SHP77 treated with DMSO at 0.1 percent for 48 hours (cell line): ENCODE data around the gene PRMT7.
"Not testable (repeated sequence)": the region's sequence is repeated elsewhere in the genome, so short reads cannot be mapped to it uniquely, and the experiment has no call there.

Source experiments
- DNase-seq: peaks from one replicate; lab custom pipeline; 2025; lab: John Stamatoyannopoulos, UW

Gene PRMT7

GRCh38 chr16:68283801-68284598, 26.8 kb upstream of the PRMT7 start:
- DNase-seq = no peak

GRCh38 chr16:68284847-68285246, 26.0 kb upstream of the PRMT7 start:
- no peak for DNase-seq

- DNase-seq = no peak
Observed at GRCh38 chr16:68285683-68286082, 25.1 kb upstream of the PRMT7 start.

- no peak for DNase-seq
Observed at GRCh38 chr16:68286153-68287074, 24.4 kb upstream of the PRMT7 start.

DNA sequence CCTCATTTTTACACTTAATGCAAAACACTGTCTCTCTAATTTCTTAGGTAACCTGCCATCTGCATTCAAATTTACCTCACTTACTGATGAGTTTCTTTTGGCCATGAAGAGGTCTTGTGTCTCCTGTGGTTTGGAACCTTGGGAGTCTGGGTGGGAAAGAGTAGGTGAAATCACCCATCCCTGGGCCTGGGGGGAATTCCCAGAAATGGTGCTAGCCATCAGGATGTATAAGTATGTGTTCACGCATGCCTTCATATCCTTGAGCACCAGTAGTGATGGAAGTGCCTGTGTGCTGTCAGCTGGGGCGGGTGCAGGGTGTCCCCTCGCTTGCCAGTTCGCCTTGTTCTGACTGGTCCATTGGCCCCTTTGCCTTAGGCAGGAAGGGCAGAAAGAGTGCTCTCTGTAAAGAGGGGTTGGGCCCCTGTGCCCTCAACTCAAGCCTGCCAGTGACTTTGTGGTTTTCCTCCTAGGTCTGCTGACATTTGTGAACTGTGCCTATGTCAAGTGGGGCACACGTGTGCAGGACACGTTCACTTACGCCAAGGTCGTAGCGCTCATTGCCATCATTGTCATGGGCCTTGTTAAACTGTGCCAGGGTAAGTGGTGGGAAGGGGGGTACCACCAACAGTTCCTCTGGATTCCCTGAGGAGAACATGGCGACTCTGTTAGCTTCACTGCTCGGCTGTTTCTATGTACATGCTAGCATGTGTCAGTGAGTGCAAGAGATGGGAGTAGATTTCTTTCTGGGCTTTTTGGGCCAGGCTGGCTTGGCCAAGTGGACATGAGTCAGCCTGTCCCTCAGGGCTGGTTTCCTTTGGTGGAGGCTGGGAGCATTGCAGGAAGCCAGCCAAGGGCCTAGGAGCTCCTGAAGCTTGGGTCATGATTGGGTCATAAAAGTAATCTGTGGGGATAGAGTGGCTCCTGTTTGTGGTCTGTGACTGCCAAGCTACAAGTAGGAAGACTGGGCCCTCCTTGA, 23.3 kb upstream of the PRMT7 start:
- DNase-seq = no peak

DNA sequence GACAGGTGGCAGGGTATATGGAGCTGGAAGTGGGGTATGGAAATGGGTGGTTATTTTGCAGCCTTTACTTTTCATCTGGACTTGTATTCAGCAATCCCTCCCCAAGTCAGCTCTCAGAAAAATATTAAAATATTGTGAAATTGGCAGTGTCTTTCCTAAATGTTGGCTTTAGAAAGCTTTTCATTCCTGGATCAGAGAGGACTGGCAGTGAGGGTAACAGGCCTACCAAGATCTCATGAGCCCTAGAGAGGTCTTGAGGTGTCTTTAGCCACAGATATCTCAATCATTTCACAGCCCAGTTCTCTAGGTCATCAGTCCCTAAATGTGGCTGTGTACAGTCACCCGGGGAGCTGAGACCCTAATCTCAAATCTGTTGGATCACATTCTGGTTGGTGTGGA, 22.6 kb upstream of the PRMT7 start:
- DNase-seq = no peak

DNA sequence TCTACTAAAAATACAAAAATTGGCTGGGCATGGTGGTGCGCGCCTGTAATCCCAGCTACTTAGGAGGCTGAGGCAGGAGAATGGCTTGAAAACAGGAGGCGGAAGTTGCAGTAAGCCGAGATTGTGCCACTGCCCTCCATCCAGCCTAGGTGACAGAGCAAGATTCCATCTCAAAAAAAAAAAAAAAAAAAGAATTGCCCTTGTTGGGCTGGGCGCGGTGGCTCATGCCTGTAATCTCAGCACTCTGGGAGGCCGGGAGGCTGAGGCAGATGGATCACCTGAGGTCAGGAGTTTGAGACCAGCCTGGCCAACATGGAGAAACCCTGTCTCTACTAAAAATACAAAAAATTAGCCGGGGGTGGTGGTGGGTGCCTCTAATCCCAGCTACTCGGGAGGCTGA, 22.0 kb upstream of the PRMT7 start:
- not testable (repeated sequence) for DNase-seq

DNA sequence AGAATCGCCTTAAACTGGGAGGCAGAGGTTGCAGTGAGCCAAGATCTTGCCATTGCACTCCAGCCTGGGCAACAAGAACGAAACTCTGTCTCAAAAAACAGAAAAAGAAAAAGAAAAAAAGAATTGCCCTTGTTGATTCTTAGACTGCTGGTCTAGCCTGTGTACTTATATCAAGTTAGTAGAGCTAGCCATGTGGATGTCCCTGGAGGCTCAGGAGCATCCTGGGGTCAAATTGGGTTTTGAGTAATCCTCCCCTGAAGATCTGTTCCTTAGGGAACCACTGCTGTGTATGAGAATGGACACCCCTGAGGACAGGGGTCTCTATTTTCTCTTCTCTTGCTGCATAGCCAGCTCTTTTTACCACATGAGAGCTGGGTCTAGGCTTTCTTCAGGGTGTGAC, 21.6 kb upstream of the PRMT7 start:
- DNase-seq = no peak

GRCh38 chr16:68289621-68290329, 21.0 kb upstream of the PRMT7 start:
- DNase-seq = no peak

DNA sequence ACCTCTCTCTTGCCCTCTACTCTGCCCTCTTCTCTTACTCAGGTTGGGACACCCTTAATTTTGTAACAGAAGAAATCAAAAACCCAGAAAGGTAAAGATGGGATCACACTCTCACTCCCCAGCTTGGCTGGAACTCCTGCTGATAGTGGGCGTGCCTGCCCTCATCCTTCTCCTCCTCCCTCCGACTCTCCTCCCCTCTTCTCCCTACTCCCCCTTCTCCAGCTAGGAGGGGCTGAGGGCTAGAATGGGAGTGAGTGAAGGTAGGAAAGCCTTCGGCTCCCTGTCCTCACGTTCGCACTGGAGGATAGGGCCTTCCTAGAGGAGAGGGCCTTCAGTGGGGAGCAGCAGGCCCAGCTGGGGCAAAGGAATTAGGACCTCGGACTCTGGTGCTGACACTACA, 20.4 kb upstream of the PRMT7 start:
- DNase-seq = no peak

GRCh38 chr16:68291227-68291626, 19.6 kb upstream of the PRMT7 start:
- no peak for DNase-seq

DNA sequence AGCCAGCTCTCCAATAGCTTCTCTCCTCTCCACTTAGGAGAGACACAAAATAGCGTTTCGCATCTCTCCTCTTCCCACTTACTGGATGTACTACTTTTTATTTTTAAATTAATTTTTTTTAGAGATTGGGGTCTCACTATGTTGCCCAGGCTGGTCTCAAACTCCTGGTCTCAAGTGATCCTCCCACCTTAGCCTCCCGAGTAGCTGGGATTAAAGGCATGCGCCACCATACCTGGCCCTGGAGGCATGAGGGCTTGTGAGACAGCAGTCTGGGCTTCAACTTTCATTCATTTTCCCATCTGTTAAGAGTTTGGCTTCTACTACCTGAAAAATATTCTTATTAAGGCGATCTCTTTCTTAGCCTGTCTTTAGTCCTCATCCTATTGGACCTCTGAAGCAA, 18.4 kb upstream of the PRMT7 start:
- no peak for DNase-seq

DNA sequence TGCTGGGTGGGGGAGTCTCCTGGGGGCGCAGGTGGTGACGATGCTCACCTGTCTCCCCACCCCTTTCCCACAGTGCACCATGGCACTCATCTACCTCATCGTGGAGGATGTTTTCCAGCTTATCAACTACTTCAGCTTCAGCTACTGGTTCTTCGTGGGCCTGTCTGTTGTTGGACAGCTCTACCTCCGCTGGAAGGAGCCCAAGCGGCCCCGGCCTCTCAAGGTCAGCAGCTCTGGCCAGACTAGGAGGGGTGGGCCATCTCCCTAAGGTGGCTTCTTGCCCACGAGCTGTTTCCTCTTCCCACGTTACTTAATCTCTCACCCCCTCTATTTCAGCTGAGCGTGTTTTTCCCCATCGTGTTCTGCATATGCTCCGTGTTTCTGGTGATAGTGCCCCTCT, 14.5 kb upstream of the PRMT7 start:
- DNase-seq = no peak

DNA sequence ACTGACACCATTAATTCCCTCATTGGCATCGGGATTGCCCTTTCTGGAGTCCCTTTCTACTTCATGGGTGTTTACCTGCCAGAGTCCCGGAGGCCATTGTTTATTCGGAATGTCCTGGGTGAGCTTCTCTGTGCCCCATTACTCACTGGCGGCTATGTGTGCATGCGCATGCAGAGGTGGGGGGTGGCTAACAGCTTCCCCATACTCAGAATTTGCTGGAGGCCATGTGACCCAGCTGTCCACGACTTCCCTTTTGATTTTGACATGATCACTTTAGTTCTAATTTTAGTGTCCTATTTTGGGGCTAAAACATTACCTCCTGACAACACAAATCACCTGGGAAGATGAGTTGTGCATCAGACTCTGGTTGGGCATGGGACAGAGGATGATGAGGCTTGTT, 14.1 kb upstream of the PRMT7 start:
- DNase-seq = no peak

GRCh38 chr16:68297908-68298307, 12.9 kb upstream of the PRMT7 start:
- no peak for DNase-seq

DNA sequence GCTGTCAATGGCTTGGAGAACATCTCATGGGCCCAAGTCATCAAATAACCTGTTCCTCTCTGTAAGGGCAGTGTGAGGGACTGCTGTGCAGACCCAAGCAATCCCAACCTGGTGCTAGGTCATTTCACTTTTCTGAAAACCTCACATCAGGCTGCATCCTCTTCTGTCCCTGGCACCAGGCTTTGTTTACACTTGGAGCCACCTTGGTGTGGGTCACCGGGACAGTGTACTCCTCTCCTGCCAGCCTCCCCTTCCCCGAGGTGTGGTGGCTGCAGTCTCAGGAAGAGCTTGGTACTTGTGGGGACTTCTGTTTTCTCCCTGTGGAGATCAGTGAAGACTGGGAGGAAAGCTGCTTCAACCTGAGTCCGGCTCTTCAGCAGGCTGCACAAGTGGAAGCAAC, 12.5 kb upstream of the PRMT7 start:
- no peak for DNase-seq

DNA sequence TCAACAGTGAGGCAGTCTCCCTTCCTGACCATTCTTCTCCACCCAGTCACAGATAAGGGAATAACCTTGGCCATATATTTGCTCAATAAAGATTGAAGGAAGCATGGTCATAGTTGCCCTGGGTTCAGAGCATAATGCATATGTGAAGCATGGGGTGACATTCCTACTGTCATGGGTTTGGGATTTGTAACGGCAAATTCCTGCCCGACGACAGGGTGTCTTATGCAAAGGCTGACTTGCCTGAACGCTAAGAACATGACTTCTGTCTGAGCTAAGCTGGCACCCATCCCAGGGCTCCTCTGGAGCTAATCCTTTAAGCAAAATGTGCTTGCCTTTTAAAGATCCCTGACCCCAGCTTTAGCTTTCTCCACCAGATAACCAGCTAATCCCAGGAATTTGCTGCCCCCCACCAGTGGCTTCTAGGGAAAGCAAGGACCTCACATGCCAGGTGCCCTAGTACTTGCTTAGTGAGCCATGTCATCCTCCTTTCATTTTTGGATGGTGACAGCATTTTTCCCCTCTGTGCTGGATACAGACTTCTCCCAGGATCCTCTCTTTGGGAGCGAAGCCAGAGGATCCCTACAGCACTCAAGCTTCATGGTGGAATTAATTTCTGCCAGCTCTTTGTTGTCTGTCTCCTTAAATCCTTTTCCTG, 11.8 kb upstream of the PRMT7 start:
- no peak for DNase-seq

- DNase-seq = no peak
Observed at GRCh38 chr16:68299571-68300453, 11.0 kb upstream of the PRMT7 start.

GRCh38 chr16:68300734-68301459, 9.9 kb upstream of the PRMT7 start:
- DNase-seq = no peak
